Fibroblast of lung (primary cell): Measurements from ENCODE around the gene CEP70.

ENCODE experiments used
- EZH2 ChIP-seq: IDR thresholded peaks from 2 replicates; pipeline ENCODE4 v1.5.1; 2012; ENCODE audit warnings: low read length, control low read depth, mild to moderate bottlenecking; ENCODE audit errors: missing control alignments
- TF ChIP-seq, protein P1 (sequence below), 2 donors: IDR thresholded peaks in 1 of 2; conservative IDR thresholded peaks in 1 of 2; 1 replicate in 1 of 2; 2 replicates in 1 of 2; pipeline ENCODE4 v1.5.1; 2011 to 2012; ENCODE audit warnings: low read length in 2 of 2, control low read depth in 1 of 2, inconsistent platforms in 1 of 2, low read depth in 1 of 2, mild to moderate bottlenecking in 1 of 2

DNA sequence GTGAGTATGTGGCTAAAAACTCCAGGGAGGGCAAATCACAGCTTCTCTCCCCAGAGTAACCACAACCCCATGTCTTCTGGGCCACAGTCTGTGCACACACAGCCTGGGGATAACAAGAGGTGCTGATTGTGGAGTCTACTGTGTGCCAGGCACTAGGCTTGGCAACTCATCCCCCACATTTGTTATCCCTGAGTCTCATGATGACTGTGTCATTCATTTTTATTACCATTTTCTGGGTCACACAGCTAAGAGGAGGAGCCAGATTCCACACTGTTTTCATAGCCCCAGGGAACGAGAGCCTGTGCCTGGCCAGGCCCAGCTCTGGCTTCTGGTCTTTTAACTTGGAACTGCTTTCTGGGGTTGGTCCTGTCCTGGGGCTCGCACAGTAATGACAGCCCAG lies 125.2 kb downstream of the CEP70 start:
- TF ChIP-seq, protein P1, sequence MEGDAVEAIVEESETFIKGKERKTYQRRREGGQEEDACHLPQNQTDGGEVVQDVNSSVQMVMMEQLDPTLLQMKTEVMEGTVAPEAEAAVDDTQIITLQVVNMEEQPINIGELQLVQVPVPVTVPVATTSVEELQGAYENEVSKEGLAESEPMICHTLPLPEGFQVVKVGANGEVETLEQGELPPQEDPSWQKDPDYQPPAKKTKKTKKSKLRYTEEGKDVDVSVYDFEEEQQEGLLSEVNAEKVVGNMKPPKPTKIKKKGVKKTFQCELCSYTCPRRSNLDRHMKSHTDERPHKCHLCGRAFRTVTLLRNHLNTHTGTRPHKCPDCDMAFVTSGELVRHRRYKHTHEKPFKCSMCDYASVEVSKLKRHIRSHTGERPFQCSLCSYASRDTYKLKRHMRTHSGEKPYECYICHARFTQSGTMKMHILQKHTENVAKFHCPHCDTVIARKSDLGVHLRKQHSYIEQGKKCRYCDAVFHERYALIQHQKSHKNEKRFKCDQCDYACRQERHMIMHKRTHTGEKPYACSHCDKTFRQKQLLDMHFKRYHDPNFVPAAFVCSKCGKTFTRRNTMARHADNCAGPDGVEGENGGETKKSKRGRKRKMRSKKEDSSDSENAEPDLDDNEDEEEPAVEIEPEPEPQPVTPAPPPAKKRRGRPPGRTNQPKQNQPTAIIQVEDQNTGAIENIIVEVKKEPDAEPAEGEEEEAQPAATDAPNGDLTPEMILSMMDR (conservative IDR thresholded peaks at IDR 0.05 in 1 of 2, IDR thresholded peaks at IDR 0.05 in 1 of 2; ENCODE audit: low read depth in 1 of 2, low read length in 2 of 2), result no peak
- TF ChIP-seq EZH2, result no peak
